ENCODE results near the gene MOB3B.

DNA sequence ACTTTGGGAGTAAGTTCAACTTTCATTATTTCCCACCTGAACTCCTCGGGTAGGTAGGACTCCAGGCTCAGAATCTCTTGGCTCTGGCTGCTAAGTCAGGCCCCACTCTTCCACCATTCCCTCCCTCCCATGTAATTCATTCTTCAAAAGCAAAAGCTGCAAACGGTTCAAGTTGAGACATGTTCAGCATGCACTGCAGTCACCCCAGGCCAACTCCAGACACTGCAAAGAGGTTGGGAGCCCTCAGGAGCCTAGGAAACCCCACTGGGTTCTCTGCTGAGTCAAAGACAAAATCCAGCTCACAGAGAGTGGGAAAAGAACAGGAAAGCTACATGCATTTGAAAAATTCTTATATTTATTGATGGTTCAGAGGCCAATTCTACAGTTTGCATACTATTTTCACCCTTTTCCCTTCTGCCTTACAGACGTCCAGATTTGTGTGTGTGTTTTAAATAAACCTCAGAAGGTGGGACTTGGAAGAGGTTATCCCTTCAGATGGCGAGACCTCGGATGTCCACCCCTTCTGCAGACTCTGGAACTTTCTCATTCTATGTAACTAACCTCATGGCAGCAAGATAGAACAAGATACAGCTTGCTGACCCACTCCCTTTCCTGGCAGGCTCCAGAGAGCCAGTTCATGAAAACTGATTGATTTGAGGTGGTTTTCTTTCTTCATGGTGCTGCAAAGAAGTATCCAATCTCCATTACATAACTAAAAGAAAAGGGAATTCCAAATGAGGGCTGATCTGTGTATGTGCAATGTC is 167.0 kb downstream of the MOB3B start:
- no peak for TF ChIP-seq FOXK2 (IDR thresholded peaks at IDR 0.05)
- TF ChIP-seq BHLHE40 (IDR thresholded peaks at IDR 0.05; ENCODE audit: borderline replicate concordance), result no peak
